WTC11 (cell line): ENCODE measurements around the gene TNNT3. TPM values are rescaled to one million over a fixed set of nuclear protein-coding genes. Genes with fewer than 3 reads are reported as not detected.

Experiments
- ATAC-seq: fragments of 200-7000 bp; cut with Tn5 transposase; 2 replicates; pipeline ENCODE4 v1.10.0; 2021; ENCODE audit warnings: mild to moderate bottlenecking, moderate library complexity
- CTCF ChIA-PET: fragments of 300-600 bp; sonication (Branson Sonifier 250); formaldehyde crosslinking; loops from one replicate; lab custom pipeline; 2021; ENCODE audit warnings: antibody characterized with exemption; lab: Charles Lee
- POLR2A ChIA-PET: fragments of 350-600 bp; sonication (Branson Sonifier 250); formaldehyde crosslinking; loops from one replicate; lab custom pipeline; 2021; ENCODE audit warnings: antibody characterized with exemption; lab: Charles Lee
- DNase-seq: peaks from one replicate; pipeline ENCODE4 v3.0.0; 2021; ENCODE audit warnings: low spot score
- H3K27ac Mint-ChIP-seq: 2 replicates; pipeline ENCODE4 v1.8.0; 2021; ENCODE audit warnings: mixed read lengths
- H3K27me3 Mint-ChIP-seq: 2 replicates; pipeline ENCODE4 v1.8.0; 2021; ENCODE audit warnings: low read depth, mild to moderate bottlenecking, moderate library complexity, mixed read lengths
- H3K36me3 Mint-ChIP-seq: 2 replicates; pipeline ENCODE4 v1.8.0; 2021; ENCODE audit warnings: mixed read lengths
- H3K4me1 Mint-ChIP-seq: 2 replicates; pipeline ENCODE4 v1.8.0; 2022; ENCODE audit warnings: mixed read lengths
- H3K4me3 Mint-ChIP-seq: 2 replicates; pipeline ENCODE4 v1.8.0; 2021; ENCODE audit warnings: mild to moderate bottlenecking, moderate library complexity, mixed read lengths
- H3K9me3 Mint-ChIP-seq: 2 replicates; pipeline ENCODE4 v1.8.0; 2021; ENCODE audit warnings: mixed read lengths
- ATF1 ChIP-seq: sonication (generic); formaldehyde crosslinking; IDR thresholded peaks from 2 replicates; pipeline ENCODE4 v1.8.1; 2023; ENCODE audit warnings: mild to moderate bottlenecking, moderate library complexity, missing genetic modification reagents
- HMGA2 ChIP-seq: fragments of 250-450 bp; sonication (Bioruptor Pico); IDR thresholded peaks from 2 replicates; pipeline ENCODE4 v1.4.0; 2021; ENCODE audit warnings: mild to moderate bottlenecking, moderate library complexity
- IRF2 ChIP-seq: sonication (generic); formaldehyde crosslinking; IDR thresholded peaks from 2 replicates; pipeline ENCODE4 v1.8.0; 2022; ENCODE audit warnings: low read depth, missing genetic modification reagents, borderline replicate concordance
- MXD4 ChIP-seq: fragments of 250-450 bp; sonication (Bioruptor Pico); IDR thresholded peaks from 2 replicates; pipeline ENCODE4 v1.8.0; 2021; ENCODE audit warnings: mild to moderate bottlenecking, moderate library complexity, borderline replicate concordance
- MYBL2 ChIP-seq: sonication (generic); formaldehyde crosslinking; IDR thresholded peaks from 2 replicates; pipeline ENCODE4 v1.8.1; 2023; ENCODE audit warnings: mild to moderate bottlenecking, moderate library complexity, missing genetic modification reagents
- NFATC4 ChIP-seq: fragments of 250-450 bp; sonication (Bioruptor Pico); IDR thresholded peaks from 2 replicates; pipeline ENCODE4 v1.9.0; 2021; ENCODE audit warnings: mild to moderate bottlenecking
- NR3C1 ChIP-seq: sonication (generic); formaldehyde crosslinking; conservative IDR thresholded peaks from 2 replicates; pipeline ENCODE4 v1.8.1; 2023; ENCODE audit warnings: low read depth, mild to moderate bottlenecking, missing genetic modification reagents
- OVOL2 ChIP-seq: fragments of 250-450 bp; sonication (Bioruptor Pico); IDR thresholded peaks from 2 replicates; pipeline ENCODE4 v1.9.0; 2021; ENCODE audit warnings: mild to moderate bottlenecking, borderline replicate concordance
- SMAD3 ChIP-seq: sonication (generic); formaldehyde crosslinking; IDR thresholded peaks from 2 replicates; pipeline ENCODE4 v1.8.0; 2022; ENCODE audit warnings: missing genetic modification reagents, mild to moderate bottlenecking, borderline replicate concordance
- ZNF263 ChIP-seq: sonication (generic); formaldehyde crosslinking; IDR thresholded peaks from 2 replicates; pipeline ENCODE4 v1.8.1; 2022; ENCODE audit warnings: low read depth, mild to moderate bottlenecking, moderate library complexity, missing genetic modification reagents
- total RNA-seq: library from RNA; stranded (reverse); gene quantifications from 3 replicates; pipeline ENCODE4 v1.2.3, GENCODE V29; 2021
- TF ChIP-seq, protein P1 (sequence below): sonication (generic); formaldehyde crosslinking; IDR thresholded peaks from 2 replicates; pipeline ENCODE4 v1.8.0; 2022; ENCODE audit warnings: missing genetic modification reagents
- TF ChIP-seq, protein P2 (sequence below): fragments of 250-450 bp; sonication (Bioruptor Pico); IDR thresholded peaks from 2 replicates; pipeline ENCODE4 v2.1.2; 2022; ENCODE audit warnings: mild to moderate bottlenecking, moderate library complexity
- TF ChIP-seq, protein P3 (sequence below): sonication (generic); formaldehyde crosslinking; IDR thresholded peaks from 2 replicates; pipeline ENCODE4 v1.8.0; 2023; ENCODE audit warnings: missing genetic modification reagents, mild to moderate bottlenecking, borderline replicate concordance
- TF ChIP-seq, protein P4 (sequence below): fragments of 250-450 bp; sonication (Bioruptor Pico); IDR thresholded peaks from 2 replicates; pipeline ENCODE4 v1.9.0; 2021; ENCODE audit warnings: mild to moderate bottlenecking
- TF ChIP-seq, protein P5 (sequence below): sonication (generic); formaldehyde crosslinking; conservative IDR thresholded peaks from 2 replicates; pipeline ENCODE4 v1.8.1; 2022; ENCODE audit warnings: mild to moderate bottlenecking, missing genetic modification reagents

TNNT3 gene
- total RNA-seq, 1 experiment from 2014 or later: not detected

DNA sequence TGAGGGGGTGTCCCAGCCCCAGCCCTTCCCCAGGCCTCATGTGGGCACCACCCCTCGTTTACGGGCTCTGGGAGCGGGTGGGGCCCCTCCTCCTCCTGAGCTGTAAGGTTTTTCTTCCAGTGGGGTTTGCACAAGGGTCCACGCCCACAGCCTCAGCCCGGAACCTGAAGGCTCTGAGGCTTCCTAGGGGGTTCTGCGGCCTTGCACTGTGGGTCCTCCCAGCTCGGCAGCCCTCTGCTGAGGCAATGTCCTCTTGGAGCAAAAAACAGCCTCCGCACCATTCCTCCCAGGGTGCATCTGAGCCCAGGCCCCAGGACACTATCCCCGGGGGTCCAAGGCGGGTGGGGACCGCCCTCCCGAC is 64.1 kb downstream of the TNNT3 start:
- no peaks in the 10 kb centered on the region for H3K27me3 Mint-ChIP-seq

DNA sequence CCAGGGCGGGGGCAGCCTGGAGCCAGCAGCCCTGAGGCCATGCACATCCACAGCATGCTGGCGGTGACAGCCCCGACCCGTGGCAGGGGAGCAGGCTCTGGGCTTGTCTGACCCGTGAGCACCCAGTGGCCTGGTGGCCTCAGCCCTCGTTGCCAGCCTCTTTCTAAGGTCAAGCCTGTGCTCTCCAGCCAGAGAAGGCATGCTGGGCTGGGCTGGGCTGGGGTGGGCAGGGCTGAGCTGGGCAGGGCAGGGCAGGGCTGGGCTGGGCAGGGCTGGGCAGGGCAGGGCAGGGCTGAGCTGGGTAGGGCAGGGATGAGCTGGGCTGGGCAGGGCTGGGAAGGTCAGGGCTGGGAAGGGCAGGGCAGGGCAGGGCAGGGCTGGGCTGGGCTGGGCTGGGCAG is 67.5 kb downstream of the TNNT3 start:
- ChIA-PET CTCF (interaction anchor here (1.0 to 1.9 kb wide), 5 partner anchors 88 to 294 kb away, joined by 3 to 5 read pairs (median 3); no protein-coding TSS in a partner anchor), POLR2A (no interaction called here)
- Mint-ChIP-seq H3K4me1 (no peaks in the 10 kb centered on the region), H3K9me3 (no peaks in the 10 kb centered on the region), H3K27me3 (no peaks in the 10 kb centered on the region), H3K4me3 (no peak overlapping the region), H3K27ac (no peak overlapping the region), H3K36me3 (no peaks in the 10 kb centered on the region)
- DNase-seq (no peak), ATAC-seq (no peak)
- TF ChIP-seq, protein P1, sequence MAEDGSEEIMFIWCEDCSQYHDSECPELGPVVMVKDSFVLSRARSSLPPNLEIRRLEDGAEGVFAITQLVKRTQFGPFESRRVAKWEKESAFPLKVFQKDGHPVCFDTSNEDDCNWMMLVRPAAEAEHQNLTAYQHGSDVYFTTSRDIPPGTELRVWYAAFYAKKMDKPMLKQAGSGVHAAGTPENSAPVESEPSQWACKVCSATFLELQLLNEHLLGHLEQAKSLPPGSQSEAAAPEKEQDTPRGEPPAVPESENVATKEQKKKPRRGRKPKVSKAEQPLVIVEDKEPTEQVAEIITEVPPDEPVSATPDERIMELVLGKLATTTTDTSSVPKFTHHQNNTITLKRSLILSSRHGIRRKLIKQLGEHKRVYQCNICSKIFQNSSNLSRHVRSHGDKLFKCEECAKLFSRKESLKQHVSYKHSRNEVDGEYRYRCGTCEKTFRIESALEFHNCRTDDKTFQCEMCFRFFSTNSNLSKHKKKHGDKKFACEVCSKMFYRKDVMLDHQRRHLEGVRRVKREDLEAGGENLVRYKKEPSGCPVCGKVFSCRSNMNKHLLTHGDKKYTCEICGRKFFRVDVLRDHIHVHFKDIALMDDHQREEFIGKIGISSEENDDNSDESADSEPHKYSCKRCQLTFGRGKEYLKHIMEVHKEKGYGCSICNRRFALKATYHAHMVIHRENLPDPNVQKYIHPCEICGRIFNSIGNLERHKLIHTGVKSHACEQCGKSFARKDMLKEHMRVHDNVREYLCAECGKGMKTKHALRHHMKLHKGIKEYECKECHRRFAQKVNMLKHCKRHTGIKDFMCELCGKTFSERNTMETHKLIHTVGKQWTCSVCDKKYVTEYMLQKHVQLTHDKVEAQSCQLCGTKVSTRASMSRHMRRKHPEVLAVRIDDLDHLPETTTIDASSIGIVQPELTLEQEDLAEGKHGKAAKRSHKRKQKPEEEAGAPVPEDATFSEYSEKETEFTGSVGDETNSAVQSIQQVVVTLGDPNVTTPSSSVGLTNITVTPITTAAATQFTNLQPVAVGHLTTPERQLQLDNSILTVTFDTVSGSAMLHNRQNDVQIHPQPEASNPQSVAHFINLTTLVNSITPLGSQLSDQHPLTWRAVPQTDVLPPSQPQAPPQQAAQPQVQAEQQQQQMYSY: no peak
- TF ChIP-seq MYBL2 (CRISPR knock-in tag) (no peak), HMGA2 (CRISPR knock-in tag) (no peak), IRF2 (CRISPR knock-in tag) (no peak)
- TF ChIP-seq, protein P2, sequence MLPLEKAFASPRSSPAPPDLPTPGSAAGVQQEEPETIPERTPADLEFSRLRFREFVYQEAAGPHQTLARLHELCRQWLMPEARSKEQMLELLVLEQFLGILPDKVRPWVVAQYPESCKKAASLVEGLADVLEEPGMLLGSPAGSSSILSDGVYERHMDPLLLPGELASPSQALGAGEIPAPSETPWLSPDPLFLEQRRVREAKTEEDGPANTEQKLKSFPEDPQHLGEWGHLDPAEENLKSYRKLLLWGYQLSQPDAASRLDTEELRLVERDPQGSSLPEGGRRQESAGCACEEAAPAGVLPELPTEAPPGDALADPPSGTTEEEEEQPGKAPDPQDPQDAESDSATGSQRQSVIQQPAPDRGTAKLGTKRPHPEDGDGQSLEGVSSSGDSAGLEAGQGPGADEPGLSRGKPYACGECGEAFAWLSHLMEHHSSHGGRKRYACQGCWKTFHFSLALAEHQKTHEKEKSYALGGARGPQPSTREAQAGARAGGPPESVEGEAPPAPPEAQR (CRISPR knock-in tag): no peak

More for the DNA sequence above, 64.1 kb downstream of the TNNT3 start:
- H3K9me3 Mint-ChIP-seq: no peaks in the 10 kb centered on the region
- no peaks in the 10 kb centered on the region for H3K4me1 Mint-ChIP-seq
- POLR2A ChIA-PET: no interaction called here
- no peak for TF ChIP-seq NR3C1 (CRISPR knock-in tag)
- TF ChIP-seq SMAD3 (CRISPR knock-in tag): no peak
- TF ChIP-seq ZNF263 (CRISPR knock-in tag): no peak
- TF ChIP-seq ATF1 (CRISPR knock-in tag): no peak
- TF ChIP-seq, protein P3, sequence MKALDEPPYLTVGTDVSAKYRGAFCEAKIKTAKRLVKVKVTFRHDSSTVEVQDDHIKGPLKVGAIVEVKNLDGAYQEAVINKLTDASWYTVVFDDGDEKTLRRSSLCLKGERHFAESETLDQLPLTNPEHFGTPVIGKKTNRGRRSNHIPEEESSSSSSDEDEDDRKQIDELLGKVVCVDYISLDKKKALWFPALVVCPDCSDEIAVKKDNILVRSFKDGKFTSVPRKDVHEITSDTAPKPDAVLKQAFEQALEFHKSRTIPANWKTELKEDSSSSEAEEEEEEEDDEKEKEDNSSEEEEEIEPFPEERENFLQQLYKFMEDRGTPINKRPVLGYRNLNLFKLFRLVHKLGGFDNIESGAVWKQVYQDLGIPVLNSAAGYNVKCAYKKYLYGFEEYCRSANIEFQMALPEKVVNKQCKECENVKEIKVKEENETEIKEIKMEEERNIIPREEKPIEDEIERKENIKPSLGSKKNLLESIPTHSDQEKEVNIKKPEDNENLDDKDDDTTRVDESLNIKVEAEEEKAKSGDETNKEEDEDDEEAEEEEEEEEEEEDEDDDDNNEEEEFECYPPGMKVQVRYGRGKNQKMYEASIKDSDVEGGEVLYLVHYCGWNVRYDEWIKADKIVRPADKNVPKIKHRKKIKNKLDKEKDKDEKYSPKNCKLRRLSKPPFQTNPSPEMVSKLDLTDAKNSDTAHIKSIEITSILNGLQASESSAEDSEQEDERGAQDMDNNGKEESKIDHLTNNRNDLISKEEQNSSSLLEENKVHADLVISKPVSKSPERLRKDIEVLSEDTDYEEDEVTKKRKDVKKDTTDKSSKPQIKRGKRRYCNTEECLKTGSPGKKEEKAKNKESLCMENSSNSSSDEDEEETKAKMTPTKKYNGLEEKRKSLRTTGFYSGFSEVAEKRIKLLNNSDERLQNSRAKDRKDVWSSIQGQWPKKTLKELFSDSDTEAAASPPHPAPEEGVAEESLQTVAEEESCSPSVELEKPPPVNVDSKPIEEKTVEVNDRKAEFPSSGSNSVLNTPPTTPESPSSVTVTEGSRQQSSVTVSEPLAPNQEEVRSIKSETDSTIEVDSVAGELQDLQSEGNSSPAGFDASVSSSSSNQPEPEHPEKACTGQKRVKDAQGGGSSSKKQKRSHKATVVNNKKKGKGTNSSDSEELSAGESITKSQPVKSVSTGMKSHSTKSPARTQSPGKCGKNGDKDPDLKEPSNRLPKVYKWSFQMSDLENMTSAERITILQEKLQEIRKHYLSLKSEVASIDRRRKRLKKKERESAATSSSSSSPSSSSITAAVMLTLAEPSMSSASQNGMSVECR (CRISPR knock-in tag): no peak
- no peak for TF ChIP-seq MXD4 (CRISPR knock-in tag)
- TF ChIP-seq NFATC4 (CRISPR knock-in tag): no peak
- TF ChIP-seq, protein P4, sequence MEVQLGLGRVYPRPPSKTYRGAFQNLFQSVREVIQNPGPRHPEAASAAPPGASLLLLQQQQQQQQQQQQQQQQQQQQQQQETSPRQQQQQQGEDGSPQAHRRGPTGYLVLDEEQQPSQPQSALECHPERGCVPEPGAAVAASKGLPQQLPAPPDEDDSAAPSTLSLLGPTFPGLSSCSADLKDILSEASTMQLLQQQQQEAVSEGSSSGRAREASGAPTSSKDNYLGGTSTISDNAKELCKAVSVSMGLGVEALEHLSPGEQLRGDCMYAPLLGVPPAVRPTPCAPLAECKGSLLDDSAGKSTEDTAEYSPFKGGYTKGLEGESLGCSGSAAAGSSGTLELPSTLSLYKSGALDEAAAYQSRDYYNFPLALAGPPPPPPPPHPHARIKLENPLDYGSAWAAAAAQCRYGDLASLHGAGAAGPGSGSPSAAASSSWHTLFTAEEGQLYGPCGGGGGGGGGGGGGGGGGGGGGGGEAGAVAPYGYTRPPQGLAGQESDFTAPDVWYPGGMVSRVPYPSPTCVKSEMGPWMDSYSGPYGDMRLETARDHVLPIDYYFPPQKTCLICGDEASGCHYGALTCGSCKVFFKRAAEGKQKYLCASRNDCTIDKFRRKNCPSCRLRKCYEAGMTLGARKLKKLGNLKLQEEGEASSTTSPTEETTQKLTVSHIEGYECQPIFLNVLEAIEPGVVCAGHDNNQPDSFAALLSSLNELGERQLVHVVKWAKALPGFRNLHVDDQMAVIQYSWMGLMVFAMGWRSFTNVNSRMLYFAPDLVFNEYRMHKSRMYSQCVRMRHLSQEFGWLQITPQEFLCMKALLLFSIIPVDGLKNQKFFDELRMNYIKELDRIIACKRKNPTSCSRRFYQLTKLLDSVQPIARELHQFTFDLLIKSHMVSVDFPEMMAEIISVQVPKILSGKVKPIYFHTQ (CRISPR knock-in tag): no peak
- TF ChIP-seq, protein P1: no peak
- TF ChIP-seq, protein P5, sequence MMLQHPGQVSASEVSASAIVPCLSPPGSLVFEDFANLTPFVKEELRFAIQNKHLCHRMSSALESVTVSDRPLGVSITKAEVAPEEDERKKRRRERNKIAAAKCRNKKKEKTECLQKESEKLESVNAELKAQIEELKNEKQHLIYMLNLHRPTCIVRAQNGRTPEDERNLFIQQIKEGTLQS (CRISPR knock-in tag): no peak
- TF ChIP-seq OVOL2 (CRISPR knock-in tag): no peak
- no peak overlapping the region for H3K27ac Mint-ChIP-seq
- no peaks in the 10 kb centered on the region for H3K36me3 Mint-ChIP-seq
- ATAC-seq (no peak), DNase-seq (no peak)
- CTCF ChIA-PET: interaction anchor here (1.2 to 3.3 kb wide), 3 partner anchors 9 to 173 kb away, joined by 3 to 15 read pairs (median 6); no protein-coding TSS in a partner anchor
- no peak overlapping the region for H3K4me3 Mint-ChIP-seq
